DLD1 (cell line): Measurements from ENCODE around the gene PADI3.

Experiments
- in situ Hi-C: cut with HindIII; loops from 2 replicates; pipeline ENCODE4 v1.10.0; 2017; ENCODE audit warnings: low sequenced_read_pairs

The PADI3 gene

DNA sequence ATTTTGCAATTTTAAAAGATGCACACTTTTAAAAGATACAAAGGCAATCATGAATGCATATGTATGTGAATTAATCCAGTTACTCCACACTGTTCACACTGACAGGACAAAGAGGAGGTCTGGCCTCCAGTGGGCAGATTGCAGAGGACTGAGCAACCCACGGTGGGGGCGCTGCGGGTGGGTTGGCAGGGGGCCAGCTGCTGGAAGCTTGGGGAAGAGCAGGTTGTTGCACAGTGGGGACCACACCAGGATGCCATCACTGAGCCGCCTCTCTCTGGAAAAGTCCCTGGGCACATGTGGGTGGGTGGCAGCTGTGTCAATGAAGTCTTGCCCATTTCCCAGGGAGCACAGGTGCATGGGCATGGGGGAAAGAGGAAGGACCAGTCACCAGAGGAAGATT is 46.4 kb downstream of the PADI3 start:
- in situ Hi-C loops: no loop called here

DNA sequence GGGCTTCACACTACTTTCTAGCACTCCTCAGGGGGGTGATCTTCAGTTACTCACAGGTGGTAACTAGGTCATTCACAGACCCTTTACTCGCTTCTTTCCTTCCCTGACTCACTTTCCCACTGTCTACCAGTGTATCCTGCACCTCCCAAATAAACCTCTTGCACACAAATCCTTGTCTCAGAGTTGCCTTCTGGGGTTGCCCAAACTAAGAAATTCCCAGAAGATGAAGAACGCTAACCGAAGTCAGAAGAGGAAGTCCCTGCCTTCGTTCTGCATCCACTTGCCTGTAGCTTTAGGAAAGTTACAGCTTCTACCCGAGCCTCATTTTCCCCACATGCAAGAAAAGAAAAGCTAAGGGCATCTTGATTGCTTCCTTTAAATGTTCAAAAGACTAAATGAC is 47.2 kb downstream of the PADI3 start:
- in situ Hi-C loops: no loop called here

DNA sequence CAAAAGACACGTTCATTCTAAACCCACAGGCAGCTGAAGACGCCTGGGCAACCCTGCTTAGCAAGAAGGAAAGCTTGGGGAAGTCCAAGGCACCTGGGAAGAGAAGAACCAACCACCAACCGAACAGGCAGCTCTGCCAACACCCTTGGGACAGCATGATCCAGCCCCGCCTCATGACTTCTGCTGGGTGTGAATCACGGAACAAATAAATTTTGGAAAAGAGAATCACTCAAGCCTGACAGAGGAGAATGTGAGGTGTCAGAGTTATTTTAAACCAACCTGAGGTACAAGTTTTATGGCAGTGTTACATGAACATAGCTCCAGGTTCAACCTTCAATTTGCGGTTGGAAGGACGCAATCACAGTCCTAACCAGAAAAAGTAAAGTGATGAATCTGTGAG is 49.1 kb downstream of the PADI3 start:
- in situ Hi-C loops: no loop called here

DNA sequence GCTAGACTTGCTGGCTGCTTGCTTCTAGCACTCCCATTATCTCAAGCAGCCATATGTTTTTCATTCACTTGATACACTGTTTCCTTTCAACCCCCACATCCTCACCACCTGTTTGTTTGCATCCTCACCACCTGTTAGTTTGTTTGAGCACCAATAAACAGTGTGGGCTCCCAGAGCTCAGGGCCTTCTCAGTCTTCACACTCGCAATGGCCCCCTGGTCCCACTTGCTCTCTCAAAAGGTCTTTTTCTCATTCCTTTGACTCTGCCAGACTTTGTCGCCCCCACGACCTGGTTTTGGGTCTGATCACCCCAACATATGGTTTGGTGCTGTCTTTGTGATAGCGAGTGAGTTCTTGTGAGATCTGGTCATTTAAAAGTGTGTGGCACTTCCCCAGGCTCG is 52.9 kb downstream of the PADI3 start:
- in situ Hi-C loops: no loop called here

DNA sequence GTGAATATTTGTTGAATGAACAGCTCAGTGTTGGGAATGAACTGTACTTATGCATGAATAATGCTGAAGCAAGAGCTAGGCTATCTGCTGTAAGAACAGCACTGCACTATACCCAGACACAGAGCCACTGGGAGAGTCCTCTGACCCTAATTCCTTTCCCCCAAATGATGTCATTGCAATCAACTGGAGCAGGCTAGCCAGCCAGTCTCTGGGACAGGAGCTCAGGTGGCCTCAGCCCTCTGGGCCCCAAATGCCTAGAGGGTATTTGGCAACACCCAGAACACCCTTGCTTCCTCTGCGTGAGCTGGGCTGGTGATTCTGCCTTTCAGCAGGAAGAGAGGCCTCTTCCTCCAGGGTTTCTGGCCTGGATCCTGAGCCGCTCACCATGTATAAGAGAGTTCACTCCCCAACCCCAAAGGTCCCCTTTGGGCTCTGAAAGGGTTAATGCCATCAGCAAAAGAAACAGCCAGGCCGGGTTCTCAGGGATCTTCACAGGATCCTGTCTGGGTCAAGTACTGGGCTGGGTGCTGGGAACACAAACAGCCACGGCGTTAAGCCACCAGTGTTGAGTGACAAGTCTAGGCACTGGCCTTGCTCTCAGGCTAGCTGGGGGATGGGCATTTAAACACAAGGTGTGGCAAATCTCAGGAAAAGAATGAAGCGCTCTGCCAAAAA is 55.4 kb downstream of the PADI3 start:
- in situ Hi-C loops: no loop called here

DNA sequence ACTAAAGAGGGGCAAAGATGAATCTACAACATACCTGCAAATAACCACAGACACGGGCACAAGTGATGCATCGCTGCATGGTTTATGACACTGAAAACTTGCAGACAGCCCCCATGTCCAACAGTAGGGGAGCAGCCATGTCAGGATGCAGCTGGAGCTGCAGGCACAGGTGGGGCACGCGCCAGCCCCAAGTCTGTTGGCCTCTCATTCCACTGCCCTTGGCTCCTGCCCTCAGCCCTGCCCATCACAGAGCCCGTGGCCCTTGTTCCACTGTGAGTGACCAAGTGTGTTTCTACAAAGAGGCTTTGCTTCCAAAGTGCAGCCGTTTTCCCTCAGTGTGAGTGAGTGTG is 55.9 kb downstream of the PADI3 start:
- in situ Hi-C loops: no loop called here

DNA sequence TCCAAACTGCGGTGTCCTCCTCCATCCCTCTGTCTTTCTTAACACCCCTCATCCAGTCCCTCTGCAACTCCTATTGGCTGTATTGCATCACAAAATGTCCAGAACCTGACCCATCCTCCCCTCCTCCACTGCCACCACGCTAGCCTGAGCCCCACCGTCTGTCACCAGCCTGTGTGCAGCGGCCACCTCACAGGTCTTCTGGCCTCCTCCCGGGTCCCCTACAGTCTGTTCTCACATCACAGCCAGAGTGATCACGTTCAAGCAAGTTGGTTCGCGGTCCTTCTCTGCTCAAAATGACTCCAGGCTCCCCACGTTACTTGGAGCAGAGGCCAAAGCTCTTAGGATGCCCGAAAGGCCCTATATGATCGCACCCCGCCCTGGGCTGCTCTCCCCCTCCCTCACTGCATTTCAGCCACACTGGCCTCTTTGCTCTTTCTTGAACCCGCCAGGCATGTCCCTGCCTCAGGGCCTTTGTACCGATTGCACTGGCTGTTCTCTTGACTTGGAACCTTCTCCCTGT is 56.7 kb downstream of the PADI3 start:
- in situ Hi-C loops: no loop called here

DNA sequence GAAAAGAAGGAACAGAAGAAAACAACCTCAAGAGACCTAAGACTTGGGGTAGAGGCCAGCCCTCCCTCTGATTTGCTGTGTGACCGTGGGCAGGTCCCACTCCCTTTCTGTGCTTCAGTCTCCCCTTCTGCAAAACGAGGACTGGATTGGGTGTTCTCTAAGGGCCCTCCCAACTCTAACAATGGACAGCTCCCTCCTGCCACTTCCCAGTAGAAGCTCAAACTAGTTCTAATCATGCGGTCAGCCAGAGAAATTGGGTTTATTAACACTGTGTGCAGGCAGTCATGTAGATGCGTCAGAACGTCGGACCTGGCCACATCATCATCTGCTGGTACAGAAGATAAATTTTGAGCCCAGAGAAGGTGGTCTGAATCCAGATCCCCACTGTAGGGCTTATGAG is 57.5 kb downstream of the PADI3 start:
- in situ Hi-C loops: no loop called here

DNA sequence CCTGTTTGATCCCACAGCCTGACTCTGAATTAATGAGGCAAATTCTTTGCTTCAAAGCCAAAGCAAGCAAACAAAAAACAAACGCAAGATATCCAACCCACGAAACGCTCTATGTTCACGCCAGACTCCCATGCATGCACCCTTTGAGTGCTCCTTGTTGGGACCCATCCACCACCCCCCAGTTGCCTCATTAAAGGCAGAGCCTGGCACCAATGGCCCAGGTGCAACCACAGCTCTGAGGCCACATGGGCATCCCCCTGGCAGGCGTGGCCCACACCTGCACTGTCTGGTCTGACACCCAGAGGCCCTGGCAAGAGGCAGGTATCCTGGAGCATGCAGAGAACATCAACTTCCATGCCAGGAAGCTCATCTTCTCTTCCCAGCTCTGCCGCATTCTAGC is 58.0 kb downstream of the PADI3 start:
- in situ Hi-C loops: no loop called here

DNA sequence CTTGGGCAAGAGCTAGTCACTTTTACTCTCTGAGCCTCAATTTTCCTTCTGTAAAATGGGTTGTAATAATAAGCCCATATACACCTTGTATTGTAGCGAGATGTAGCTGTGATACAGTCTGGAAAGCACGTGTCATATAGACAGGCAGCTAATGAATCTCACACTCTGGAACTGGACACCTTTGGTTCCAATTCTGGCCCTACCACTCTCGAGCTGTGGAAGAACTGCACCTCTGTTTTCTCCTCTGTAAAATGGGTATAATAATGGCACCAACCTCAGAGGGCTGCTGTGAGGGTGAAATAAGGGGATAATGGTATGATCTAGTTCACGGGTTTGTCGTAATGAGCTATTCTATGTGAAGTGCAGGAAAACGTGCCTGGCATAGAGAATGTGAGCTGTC is 58.4 kb downstream of the PADI3 start:
- in situ Hi-C loops: no loop called here

DNA sequence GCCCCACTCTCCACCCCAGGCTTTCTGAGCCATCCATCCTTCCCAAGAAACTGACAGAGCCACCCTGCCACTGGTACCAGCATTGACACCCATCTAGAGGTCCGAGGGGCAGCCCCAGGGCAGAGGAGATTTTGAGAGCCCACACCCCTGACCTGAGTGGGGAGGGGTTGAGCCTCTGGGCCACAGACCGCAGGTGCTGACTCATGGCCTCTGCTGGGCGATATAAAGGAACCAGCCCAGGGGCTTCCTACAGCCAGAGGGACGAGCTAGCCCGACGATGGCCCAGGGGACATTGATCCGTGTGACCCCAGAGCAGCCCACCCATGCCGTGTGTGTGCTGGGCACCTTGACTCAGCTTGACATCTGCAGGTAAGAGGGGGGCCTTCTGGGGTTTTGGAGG is 59.0 kb downstream of the PADI3 start, which contains the start of gene PADI4:
PADI4 (plus strand) TSS at position 252 of the 400 bp plus-strand sequence; CDS start at position 278, 26 bp downstream.
- in situ Hi-C loops: no loop called here

DNA sequence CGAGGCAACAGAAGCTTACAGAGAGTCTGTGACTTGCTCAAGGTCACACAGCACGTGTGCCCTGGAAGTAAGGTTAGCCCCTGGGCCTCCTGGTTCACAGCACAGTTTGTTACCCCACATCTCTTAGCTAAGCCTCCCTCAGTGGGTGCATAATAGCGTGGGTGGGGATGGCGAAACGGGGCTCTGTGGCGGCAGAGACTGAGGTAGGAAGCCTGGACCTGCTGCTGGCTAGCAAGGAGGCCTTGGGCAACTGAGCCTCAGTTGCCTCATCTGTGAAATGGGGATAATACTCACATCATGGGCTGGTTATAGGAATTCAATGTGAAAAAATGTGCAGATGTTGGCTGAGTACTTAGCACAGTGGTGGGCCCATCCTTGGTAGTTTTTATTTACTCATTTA is 59.7 kb downstream of the PADI3 start:
- in situ Hi-C loops: no loop called here

DNA sequence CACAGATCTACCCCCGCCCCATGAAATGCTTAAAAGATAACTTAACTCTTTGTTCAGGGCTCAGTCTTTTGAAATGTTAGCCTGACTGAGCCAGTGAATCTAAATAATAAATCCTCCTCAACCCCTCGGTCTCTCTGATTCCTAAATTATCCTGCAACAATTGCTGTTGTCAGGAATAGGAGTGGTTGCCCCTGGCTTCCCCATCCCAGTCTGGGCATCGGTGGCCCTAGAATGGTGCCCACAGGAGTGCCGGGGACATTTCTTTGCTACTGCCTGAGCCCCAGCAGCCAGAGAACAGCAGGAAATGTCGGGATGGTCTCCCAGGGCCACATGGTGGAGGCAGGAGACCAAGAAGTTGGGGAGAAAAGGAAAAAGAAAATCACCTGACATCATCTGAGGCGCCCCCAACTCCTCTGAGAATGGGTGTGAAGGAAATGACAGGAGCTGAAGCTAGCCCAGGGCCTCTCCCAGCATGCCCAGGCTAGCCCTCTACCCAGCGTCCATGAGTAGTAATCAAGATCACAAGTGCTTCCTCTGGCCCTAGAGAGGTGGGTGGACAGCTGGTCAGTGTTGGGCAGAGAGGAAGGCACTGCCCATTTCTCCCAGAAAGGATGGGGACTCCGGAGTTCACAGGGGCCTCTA is 60.6 kb downstream of the PADI3 start:
- in situ Hi-C loops: no loop called here

DNA sequence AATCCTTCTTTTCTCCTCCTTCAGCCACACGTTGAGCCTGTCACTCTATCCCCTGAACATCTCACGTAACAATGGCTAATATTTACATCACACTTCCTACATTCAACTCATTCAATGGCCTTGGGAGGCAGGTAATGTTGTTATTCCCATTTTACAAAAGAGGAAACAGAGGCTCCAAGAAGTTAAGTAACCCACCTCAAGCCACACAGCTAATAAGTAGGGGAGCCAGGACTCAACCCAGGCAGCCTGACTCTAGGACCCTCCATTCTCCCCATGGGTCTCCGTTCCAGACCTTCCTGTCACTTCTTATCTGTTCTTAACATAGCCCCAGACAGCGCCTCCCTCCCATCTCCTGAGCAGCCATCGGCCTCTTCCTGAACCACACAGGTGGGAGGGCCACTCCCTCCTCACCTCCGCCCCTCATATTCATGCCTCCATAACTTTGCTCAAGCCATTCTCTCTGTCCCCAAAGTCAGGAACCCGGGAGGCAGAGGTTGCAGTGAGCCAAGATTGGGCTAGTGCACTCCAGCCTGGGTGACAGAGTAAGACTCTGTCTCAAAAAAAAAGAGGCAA is 61.3 kb downstream of the PADI3 start:
- in situ Hi-C loops: no loop called here

DNA sequence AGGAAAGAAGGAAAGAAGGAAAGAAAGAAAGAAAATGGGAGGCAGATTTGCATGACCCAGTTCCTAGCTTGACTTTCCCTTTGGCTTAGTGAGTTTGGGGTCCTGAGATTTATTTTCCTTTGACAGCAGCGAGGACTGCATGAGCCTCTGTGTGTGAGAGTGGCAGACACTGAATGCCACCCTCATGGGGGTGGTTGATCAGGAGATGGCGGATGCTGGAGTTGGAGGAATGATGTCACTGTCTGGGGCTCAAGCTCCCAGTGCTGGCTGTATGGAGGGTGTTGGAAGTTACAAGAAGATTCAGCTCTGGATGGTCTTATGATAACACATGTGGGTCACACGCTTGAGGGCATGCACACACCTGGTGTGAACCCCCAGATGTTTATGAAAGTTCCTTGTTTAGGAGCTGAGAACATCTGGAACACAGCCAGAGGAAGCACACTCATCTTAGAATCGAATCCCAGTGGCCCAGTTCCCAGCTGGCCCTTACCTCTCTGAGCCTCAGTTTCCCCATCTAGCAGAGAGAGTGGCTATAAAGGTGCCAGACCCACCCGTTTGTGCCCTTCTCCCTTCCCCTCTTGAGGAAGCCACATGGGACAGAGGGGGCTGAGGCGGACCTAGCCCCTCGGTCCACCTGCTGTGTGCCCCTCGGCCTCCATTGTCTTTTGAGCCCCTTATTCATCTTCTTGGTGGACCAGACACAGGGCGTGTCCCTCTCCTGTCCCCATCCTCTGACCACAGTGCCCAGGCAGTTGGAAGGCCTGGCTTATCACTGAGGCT is 64.8 kb downstream of the PADI3 start:
- in situ Hi-C loops: no loop called here

DNA sequence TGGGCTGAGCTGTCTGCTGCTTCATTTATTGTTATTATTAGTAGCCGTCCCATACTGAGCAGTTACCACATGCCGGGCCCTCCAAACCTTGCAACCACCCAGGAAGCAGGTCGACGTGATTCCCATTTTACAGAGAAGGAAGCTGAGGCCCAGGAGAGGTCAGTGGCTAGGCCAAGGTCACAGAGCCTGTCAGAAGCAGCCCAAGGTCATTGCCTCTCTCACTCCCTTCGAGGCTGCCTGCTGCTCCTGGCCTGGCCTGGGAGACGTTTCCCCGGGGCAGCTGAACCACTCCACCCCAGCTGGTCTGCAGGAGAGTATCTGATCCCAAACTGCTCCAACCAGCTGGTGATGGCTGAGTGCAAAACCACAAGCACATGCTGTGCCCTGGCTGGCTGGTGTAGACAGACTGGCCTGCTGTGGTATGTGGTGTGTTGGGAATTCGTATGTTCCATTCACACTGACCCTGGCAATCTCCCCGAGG is 65.6 kb downstream of the PADI3 start:
- in situ Hi-C loops: no loop called here

DNA sequence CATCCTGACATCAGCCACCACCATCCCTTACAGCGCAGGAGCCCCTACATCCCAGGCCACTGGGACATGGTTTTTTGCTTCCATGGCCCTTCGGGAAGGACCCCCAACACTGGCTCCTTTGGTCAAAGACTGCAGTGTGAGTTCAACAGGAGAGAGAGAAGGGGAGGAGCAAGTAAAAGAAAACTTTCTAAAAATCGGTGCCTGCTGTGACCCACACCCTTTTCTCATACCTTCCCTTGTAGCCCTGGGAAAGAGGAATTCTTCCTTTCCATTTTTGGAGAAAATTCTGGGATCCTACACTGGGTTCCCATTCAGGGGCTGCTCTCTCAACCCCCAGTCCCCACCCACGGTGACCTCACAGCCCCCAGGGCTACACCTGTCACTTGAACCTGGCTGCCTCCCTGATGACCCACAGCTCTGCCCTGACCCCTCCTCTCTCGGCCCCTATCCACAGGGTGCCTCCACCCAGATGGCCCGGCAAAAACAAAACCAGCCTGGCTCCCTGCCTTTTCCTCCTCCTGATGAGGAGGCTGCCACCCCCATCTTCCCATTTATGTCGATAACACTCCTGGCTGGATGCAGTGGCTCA is 66.7 kb downstream of the PADI3 start:
- in situ Hi-C loops: no loop called here

DNA sequence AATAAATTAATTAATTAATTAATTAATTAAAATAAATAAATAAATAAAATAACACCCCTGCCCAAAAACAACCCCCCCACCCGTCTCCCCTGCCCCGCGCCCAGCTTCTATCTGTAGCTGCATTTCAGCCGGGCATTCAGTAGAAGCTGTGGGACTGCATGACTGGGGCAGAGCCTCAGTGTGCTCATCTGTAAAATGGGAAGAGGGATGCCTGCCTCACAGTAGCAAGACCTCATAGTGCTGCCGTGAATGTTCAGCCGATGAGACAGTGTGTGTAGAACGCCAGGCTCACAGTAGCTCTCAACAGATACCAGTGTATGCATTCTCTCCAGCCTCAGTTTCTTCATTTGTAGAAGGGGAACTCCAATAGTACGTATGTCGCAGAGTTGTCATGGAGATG is 67.8 kb downstream of the PADI3 start:
- in situ Hi-C loops: no loop called here

DNA sequence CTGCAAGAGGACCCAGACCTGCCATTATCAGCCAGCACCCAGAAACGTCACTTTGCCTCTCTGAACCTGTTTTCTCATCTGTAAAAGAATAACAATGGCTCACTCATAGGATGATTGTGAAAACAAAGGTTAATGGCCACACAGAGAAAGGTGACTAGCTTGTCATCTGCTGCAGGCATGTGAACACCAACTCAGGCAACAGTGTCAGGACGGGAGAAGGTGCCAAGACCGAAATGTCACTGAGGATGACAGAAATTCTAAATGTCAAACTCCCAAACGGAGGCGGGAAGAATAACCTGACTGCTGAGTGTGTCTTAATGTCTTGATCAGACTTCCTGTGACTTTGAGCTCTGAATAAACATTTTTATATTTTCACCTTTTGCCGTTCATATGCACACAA is 69.4 kb downstream of the PADI3 start:
- in situ Hi-C loops: no loop called here

DNA sequence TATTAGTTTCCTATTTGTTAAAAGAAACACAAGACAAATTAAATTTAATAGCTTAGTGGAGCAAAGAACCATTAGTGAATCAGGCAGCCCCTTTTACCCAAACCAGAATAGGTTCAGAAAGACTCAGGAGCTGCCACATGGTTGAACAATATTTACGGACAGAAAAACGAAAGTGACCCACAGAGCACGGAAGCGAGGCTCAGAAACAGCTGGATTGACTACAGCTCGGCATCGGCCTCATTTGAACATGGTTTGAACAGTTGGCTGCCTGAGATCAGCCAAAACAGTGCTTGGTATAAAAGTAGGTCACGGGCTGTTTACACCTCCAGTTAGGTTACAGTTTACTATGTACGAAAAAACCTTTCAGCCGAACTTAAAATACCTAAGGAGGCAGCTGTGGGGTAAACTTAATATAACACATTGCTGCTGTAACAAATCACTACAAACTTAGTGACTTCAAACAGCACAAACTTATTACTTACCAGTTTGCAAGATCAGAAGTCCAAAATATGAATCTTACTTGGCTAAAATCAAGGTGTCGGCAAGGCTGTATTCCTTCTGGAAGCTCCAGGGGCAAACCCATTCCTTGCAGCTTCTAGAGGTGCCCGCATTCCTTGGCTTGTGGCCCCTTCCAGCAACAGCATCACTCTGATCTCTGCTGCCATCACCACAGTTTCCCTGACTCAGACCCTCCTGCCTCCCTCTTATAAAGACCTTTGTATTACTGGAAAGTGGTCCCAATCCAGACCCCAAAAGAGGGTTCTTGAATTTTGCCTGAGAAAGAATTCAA is 70.9 kb downstream of the PADI3 start:
- in situ Hi-C loops: no loop called here
